CD14-positive monocyte (primary cell): Measurements from ENCODE around the gene PLXDC2. TPM values are rescaled to one million over a fixed set of nuclear protein-coding genes. Genes with fewer than 3 reads are reported as not detected.

ENCODE experiments used
- DNase-seq, 3 donors: peaks; one replicate each; pipeline ENCODE4 v3.0.0-alpha.2; 2011 to 2022
- H2AFZ ChIP-seq: 2 replicates; pipeline ENCODE4 v1.6.0; 2012; ENCODE audit warnings: mild to moderate bottlenecking, low read depth, low read length, inconsistent platforms; ENCODE audit not compliant: insufficient read depth, poor library complexity, severe bottlenecking
- H3K27ac ChIP-seq, 2 donors: 1 replicate in 1 of 2; 2 replicates in 1 of 2; pipeline ENCODE4 v1.5.1; 2012 to 2013; ENCODE audit warnings: low read length in 2 of 2, control low read depth in 1 of 2, inconsistent platforms in 1 of 2, low read depth in 1 of 2, mild to moderate bottlenecking in 1 of 2
- H3K27me3 ChIP-seq, 2 donors: one replicate each; pipeline versions ENCODE4 v1.6.0 to v1.6.1; 2011 to 2013; ENCODE audit warnings: low read length in 2 of 2; ENCODE audit not compliant: control insufficient read depth in 2 of 2, insufficient read depth in 2 of 2
- H3K36me3 ChIP-seq, 2 donors: replicated peaks in 1 of 2; 1 replicate in 1 of 2; 2 replicates in 1 of 2; pipeline versions ENCODE4 v1.5.1 to v1.6.1; 2012 to 2013; ENCODE audit warnings: low read length in 2 of 2, control low read depth in 1 of 2, inconsistent platforms in 1 of 2, mild to moderate bottlenecking in 1 of 2; ENCODE audit not compliant: insufficient read depth in 2 of 2, control insufficient read depth in 1 of 2
- H3K4me1 ChIP-seq, 2 donors: 1 replicate in 1 of 2; 2 replicates in 1 of 2; pipeline versions ENCODE4 v1.5.1 to v1.6.1; 2012 to 2013; ENCODE audit warnings: low read length in 2 of 2, control low read depth in 1 of 2, inconsistent platforms in 1 of 2, mild to moderate bottlenecking in 1 of 2, moderate library complexity in 1 of 2; ENCODE audit not compliant: insufficient read depth in 2 of 2, control insufficient read depth in 1 of 2
- H3K4me2 ChIP-seq: replicated peaks from 2 replicates; pipeline ENCODE3; 2012; ENCODE audit warnings: low read length, moderate library complexity, mild to moderate bottlenecking; ENCODE audit not compliant: poor library complexity, severe bottlenecking; ENCODE audit errors: extremely low read depth
- H3K4me3 ChIP-seq, 3 experiments: fragments of 200-600 bp in 1 of 3; sonication (generic) in 1 of 3; replicated peaks in 1 of 3; 1 replicate in 2 of 3; 2 replicates in 1 of 3; pipeline ENCODE4 v1.5.1; 2011 to 2013; ENCODE audit warnings: low read length in 3 of 3, mild to moderate bottlenecking in 3 of 3, control low read depth in 2 of 3, low read depth in 2 of 3, inconsistent platforms in 1 of 3, moderate library complexity in 1 of 3
- H3K79me2 ChIP-seq: 2 replicates; pipeline ENCODE4 v1.6.0; 2012; ENCODE audit warnings: mild to moderate bottlenecking, control low read depth, inconsistent platforms, low read length, moderate library complexity; ENCODE audit not compliant: insufficient read depth
- H3K9ac ChIP-seq: 2 replicates; pipeline ENCODE4 v1.6.0; 2017; ENCODE audit warnings: low read length, mild to moderate bottlenecking; ENCODE audit not compliant: insufficient read depth, poor library complexity, severe bottlenecking
- H3K9me3 ChIP-seq, 2 donors: replicated peaks in 1 of 2; 1 replicate in 1 of 2; 2 replicates in 1 of 2; pipeline versions ENCODE4 v1.5.1 to v1.6.1; 2012 to 2013; ENCODE audit warnings: low read length in 2 of 2, control low read depth in 1 of 2; ENCODE audit not compliant: control insufficient read depth in 1 of 2, insufficient read depth in 1 of 2
- H4K20me1 ChIP-seq: 2 replicates; pipeline ENCODE4 v1.6.0; 2012; ENCODE audit warnings: mild to moderate bottlenecking, low read length, control low read depth, moderate library complexity; ENCODE audit not compliant: insufficient read depth
- H3K27ac Mint-ChIP-seq, 7 donors: one replicate each; pipeline ENCODE4 v1.8.0; 2020; ENCODE audit warnings: mild to moderate bottlenecking in 7 of 7, mixed read lengths in 7 of 7, moderate library complexity in 6 of 7, inconsistent platforms in 2 of 7
- H3K27me3 Mint-ChIP-seq, 3 donors: one replicate each; pipeline ENCODE4 v1.8.0; 2021 to 2022; ENCODE audit warnings: low read depth in 3 of 3, mild to moderate bottlenecking in 3 of 3, mixed read lengths in 3 of 3, moderate library complexity in 3 of 3, inconsistent platforms in 1 of 3
- H3K36me3 Mint-ChIP-seq, 2 donors: one replicate each; pipeline ENCODE4 v1.8.0; 2020; ENCODE audit warnings: mixed read lengths in 2 of 2, inconsistent platforms in 1 of 2, mild to moderate bottlenecking in 1 of 2
- H3K4me1 Mint-ChIP-seq: one replicate; pipeline ENCODE4 v1.8.0; 2020; ENCODE audit warnings: mild to moderate bottlenecking, mixed read lengths
- H3K4me3 Mint-ChIP-seq, 2 donors: one replicate each; pipeline ENCODE4 v1.8.0; 2020; ENCODE audit warnings: mild to moderate bottlenecking in 2 of 2, mixed read lengths in 2 of 2, moderate library complexity in 1 of 2
- H3K9me3 Mint-ChIP-seq, 7 donors: one replicate each; pipeline ENCODE4 v1.8.0; 2020 to 2022; ENCODE audit warnings: mixed read lengths in 7 of 7, mild to moderate bottlenecking in 6 of 7, moderate library complexity in 6 of 7, inconsistent platforms in 2 of 7
- WGBS: methylation state at CpG from one replicate; pipeline ENCODE4 v1.1.5; 2013; ENCODE audit warnings: missing lambda C conversion rate; ENCODE audit not compliant: insufficient coverage; 5-methylcytosine and 5-hydroxymethylcytosine counted together
- intact Hi-C, 2 donors: fragments of 100-400 bp; cut with micrococcal nuclease; formaldehyde crosslinking; loops; one replicate each; pipeline versions ENCODE4 v1.15.0 to v1.15.1; 2023
- polyA plus RNA-seq, 3 donors: library from polyadenylated mRNA; depleted of rRNA in 1 of 3; unstranded in 2 of 3; stranded (reverse) in 1 of 3; fragments of 300-500 nt in 2 of 3; fragments of >200 nt in 1 of 3; fragmentation: Illumina TruSeq in 2 of 3; gene quantifications; 1 replicate in 2 of 3; 2 replicates in 1 of 3; pipeline ENCODE4 v1.2.3, GENCODE V29; 2012 to 2021
- TF ChIP-seq, protein P1 (sequence below): fragments of 200-600 bp; IDR thresholded peaks from one replicate; pipeline ENCODE4 v1.8.0; 2022; ENCODE audit warnings: antibody characterized with exemption, mild to moderate bottlenecking

PLXDC2 gene
- polyA plus RNA-seq, 3 donors: 37.5 to 128 (median 93.6) TPM

GRCh38 chr10:19800161-19800560, 16.1 kb upstream of the PLXDC2 start:
- TF ChIP-seq, protein P1, sequence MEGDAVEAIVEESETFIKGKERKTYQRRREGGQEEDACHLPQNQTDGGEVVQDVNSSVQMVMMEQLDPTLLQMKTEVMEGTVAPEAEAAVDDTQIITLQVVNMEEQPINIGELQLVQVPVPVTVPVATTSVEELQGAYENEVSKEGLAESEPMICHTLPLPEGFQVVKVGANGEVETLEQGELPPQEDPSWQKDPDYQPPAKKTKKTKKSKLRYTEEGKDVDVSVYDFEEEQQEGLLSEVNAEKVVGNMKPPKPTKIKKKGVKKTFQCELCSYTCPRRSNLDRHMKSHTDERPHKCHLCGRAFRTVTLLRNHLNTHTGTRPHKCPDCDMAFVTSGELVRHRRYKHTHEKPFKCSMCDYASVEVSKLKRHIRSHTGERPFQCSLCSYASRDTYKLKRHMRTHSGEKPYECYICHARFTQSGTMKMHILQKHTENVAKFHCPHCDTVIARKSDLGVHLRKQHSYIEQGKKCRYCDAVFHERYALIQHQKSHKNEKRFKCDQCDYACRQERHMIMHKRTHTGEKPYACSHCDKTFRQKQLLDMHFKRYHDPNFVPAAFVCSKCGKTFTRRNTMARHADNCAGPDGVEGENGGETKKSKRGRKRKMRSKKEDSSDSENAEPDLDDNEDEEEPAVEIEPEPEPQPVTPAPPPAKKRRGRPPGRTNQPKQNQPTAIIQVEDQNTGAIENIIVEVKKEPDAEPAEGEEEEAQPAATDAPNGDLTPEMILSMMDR: no peak
- no peak overlapping the region for H3K4me3 ChIP-seq
- H3K27ac Mint-ChIP-seq: no peak overlapping the region
- no peaks in the 10 kb centered on the region for H3K79me2 ChIP-seq
- peaks cover 0 to 2% of the 10 kb centered on the region in 2 donors for H3K9me3 ChIP-seq
- DNase-seq: no peak
- no peaks in the 10 kb centered on the region for H3K4me1 ChIP-seq
- H3K4me1 Mint-ChIP-seq: peaks cover 2% of the 10 kb centered on the region
- no peak overlapping the region for H3K27ac ChIP-seq
- H3K9ac ChIP-seq: no peak overlapping the region
- H3K36me3 ChIP-seq: no peaks in the 10 kb centered on the region
- peaks cover 0 to 2% (median 0%) of the 10 kb centered on the region in 3 donors for H3K27me3 Mint-ChIP-seq
- no peak overlapping the region for H2AFZ ChIP-seq
- no peaks in the 10 kb centered on the region for H3K27me3 ChIP-seq
- no peaks in the 10 kb centered on the region for H4K20me1 ChIP-seq
- H3K36me3 Mint-ChIP-seq: no peaks in the 10 kb centered on the region
- H3K9me3 Mint-ChIP-seq: peaks cover 3 to 17% (median 7%) of the 10 kb centered on the region in 7 donors
- H3K4me2 ChIP-seq: no peak overlapping the region
- no CpG with 5 or more reads among the region's 3 CpGs for WGBS
- intact Hi-C loops: no loop called here
- no peak overlapping the region for H3K4me3 Mint-ChIP-seq

DNA sequence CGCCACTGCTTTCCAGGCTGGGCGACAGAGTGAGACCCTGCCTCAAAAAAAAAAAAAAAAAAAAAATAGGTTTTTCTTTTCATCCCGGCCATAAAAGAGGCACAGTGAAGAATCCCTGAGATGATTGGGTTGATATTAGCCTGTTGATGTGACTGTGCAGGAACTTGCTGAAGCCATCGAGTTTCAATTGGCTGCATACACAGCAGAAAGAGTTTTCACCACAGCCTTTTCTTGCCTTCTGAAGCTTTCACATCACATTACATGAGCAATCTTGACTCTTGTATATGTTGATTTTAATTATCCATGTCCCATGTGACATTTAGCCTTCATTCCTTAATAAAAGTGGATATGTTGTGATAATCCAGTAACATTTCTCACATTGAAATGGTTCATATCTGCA, 14.9 kb upstream of the PLXDC2 start:
- no peak for DNase-seq
- no peak overlapping the region for H3K4me3 ChIP-seq
- H3K4me1 ChIP-seq: no peaks in the 10 kb centered on the region
- Mint-ChIP-seq H3K27me3 (no peaks in the 10 kb centered on the region), H3K4me1 (peaks cover 2% of the 10 kb centered on the region), H3K36me3 (no peaks in the 10 kb centered on the region), H3K9me3 (peaks cover 4 to 17% (median 7%) of the 10 kb centered on the region in 7 donors), H3K4me3 (no peak overlapping the region), H3K27ac (no peak overlapping the region)
- intact Hi-C loops: no loop called here
- H3K9ac ChIP-seq: no peak overlapping the region
- WGBS: 80% methylated on average over 1 of the region's 4 CpGs
- H4K20me1 ChIP-seq: no peaks in the 10 kb centered on the region
- no peak overlapping the region for H2AFZ ChIP-seq
- no peak overlapping the region for H3K27ac ChIP-seq
- no peaks in the 10 kb centered on the region for H3K79me2 ChIP-seq
- no peaks in the 10 kb centered on the region for H3K27me3 ChIP-seq
- H3K9me3 ChIP-seq: peaks cover 0 to 2% of the 10 kb centered on the region in 2 donors
- no peaks in the 10 kb centered on the region for H3K36me3 ChIP-seq
- no peak overlapping the region for H3K4me2 ChIP-seq
- TF ChIP-seq, protein P1: no peak
